Tibial artery (tissue), 4 donors: ENCODE measurements around the gene PTPRN2.

Experiments used
- DNase-seq, 2 donors: peaks; one replicate each; pipeline ENCODE4 v3.0.0-alpha.2; 2019
- H3K27ac ChIP-seq, 2 donors: fragments of 200-600 bp; sonication (generic) in 1 of 2; 1 replicate in 1 of 2; 2 replicates in 1 of 2; pipeline ENCODE4 v1.5.1; 2018 to 2019; ENCODE audit warnings: mild to moderate bottlenecking in 1 of 2
- H3K27me3 ChIP-seq, 2 donors: fragments of 200-600 bp; sonication (generic) in 1 of 2; one replicate each; pipeline versions ENCODE4 v1.5.1 to v1.6.0; 2016 to 2019
- H3K36me3 ChIP-seq, 3 donors: fragments of 200-600 bp; sonication (generic) in 2 of 3; one replicate each; pipeline ENCODE4 v1.5.1; 2016 to 2019; ENCODE audit warnings: mild to moderate bottlenecking in 2 of 3
- H3K4me1 ChIP-seq, 4 donors: fragments of 200-600 bp; sonication (generic) in 2 of 4; 1 replicate in 3 of 4; 2 replicates in 1 of 4; pipeline ENCODE4 v1.5.1; 2016 to 2019
- H3K4me3 ChIP-seq, 2 donors: fragments of 200-600 bp; sonication (generic) in 1 of 2; 1 replicate in 1 of 2; 2 replicates in 1 of 2; pipeline ENCODE4 v1.5.1; 2018 to 2019; ENCODE audit warnings: mild to moderate bottlenecking in 2 of 2
- H3K9me3 ChIP-seq, 3 donors: fragments of 200-600 bp; sonication (generic) in 1 of 3; one replicate each; pipeline ENCODE4 v1.5.1; 2016 to 2019
- intact Hi-C: fragments of 100-400 bp; cut with DNase I; formaldehyde crosslinking; loops from one replicate; pipeline ENCODE4 v1.15.0; 2023; ENCODE audit warnings: low total_unique reads
- TF ChIP-seq, protein P1 (sequence below), 2 experiments: fragments of 200-600 bp in 1 of 2; fragments of 450-650 bp in 1 of 2; IDR thresholded peaks; one replicate each; pipeline ENCODE4 v1.5.1; 2017 to 2019; ENCODE audit warnings: antibody characterized with exemption in 2 of 2, mild to moderate bottlenecking in 1 of 2, moderate library complexity in 1 of 2

The PTPRN2 gene

DNA sequence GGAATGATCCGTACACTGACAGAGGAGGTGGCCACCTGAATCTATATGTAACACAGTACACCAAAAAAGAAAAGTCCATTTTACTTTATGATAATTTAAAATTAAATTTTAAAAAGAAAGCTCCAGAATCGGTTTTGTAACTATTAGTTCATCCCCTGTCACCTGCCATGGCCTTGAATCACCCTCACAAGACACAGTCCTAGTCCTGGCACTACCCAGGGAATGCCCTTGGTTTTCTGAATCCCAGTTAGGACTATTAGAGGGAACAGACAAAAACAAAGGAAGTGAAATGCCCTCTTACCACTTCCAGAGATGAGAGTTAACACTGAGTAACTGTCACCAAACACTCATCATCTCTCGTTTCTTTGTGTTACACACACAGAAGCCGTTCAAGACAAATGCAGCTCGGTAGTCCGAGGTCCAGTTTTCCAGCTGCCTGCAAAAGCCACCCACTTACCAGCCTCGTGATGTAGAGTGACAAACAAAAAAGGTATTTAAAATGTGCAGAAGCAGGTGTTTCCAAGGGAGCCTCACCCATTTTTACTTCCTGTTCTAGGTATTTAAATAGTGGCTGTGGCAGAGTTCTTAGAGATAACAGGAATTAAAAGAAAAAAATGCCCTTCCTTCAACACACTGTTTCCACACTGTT, 6.1 kb downstream of the PTPRN2 start:
- peaks cover 0 to 45% of the 10 kb centered on the region in 2 donors for H3K27me3 ChIP-seq
- H3K4me3 ChIP-seq, result no peak overlapping the region
- TF ChIP-seq, protein P1, sequence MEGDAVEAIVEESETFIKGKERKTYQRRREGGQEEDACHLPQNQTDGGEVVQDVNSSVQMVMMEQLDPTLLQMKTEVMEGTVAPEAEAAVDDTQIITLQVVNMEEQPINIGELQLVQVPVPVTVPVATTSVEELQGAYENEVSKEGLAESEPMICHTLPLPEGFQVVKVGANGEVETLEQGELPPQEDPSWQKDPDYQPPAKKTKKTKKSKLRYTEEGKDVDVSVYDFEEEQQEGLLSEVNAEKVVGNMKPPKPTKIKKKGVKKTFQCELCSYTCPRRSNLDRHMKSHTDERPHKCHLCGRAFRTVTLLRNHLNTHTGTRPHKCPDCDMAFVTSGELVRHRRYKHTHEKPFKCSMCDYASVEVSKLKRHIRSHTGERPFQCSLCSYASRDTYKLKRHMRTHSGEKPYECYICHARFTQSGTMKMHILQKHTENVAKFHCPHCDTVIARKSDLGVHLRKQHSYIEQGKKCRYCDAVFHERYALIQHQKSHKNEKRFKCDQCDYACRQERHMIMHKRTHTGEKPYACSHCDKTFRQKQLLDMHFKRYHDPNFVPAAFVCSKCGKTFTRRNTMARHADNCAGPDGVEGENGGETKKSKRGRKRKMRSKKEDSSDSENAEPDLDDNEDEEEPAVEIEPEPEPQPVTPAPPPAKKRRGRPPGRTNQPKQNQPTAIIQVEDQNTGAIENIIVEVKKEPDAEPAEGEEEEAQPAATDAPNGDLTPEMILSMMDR (IDR thresholded peaks at IDR 0.05), result no peak
- peaks cover 0 to 18% (median 13%) of the 10 kb centered on the region in 3 donors for H3K9me3 ChIP-seq
- no peak overlapping the region for H3K27ac ChIP-seq
- peaks cover 2 to 12% (median 12%) of the 10 kb centered on the region in 4 donors for H3K4me1 ChIP-seq
- DNase-seq, result no peak
- H3K36me3 ChIP-seq, result no peaks in the 10 kb centered on the region
- intact Hi-C loops, result no loop called here

DNA sequence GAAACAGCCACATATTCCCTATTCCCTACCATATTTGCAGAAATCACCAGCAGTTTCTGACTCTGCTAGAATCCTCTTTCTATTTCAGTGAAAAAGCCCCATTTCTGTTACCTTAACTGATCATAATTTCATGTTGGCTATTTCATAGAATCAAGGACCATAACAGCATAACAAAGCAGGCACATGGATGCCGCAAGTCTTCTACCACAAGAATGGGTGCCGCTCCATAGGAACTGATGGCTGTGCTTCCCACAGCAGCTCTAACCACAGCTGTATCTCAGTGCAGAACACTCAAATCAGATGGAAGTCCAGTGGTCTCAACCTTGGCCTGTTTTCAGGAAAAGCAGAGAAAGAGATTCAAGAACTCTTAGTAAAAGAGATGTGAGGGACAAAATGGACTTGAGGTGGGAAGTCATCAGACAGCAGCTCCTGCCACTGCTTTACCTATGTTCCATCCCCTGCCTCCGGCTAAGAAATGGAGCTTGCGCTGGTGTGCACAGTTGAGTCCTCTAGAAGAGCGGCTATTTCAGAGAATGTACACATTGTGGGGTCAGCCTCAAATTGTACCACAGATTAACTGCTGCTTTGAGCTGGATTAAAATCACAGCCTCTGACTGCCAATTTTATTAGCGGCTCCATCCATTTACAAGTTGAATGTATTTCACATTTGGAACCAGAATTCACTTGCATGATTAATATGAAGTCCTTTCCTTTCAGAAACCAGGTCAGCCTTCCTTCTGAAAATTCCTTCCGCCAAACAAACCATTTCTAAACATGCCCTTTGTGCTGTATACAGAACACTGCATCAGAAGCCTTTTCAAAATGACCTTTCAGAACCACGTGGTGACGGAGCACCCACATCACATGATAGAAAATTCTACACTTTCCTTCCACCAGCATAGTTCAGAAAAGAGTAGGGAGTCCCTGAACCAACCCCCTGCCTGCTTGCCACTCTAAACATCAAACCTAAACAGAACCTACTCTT, 7.7 kb downstream of the PTPRN2 start:
- intact Hi-C loops, result no loop called here

DNA sequence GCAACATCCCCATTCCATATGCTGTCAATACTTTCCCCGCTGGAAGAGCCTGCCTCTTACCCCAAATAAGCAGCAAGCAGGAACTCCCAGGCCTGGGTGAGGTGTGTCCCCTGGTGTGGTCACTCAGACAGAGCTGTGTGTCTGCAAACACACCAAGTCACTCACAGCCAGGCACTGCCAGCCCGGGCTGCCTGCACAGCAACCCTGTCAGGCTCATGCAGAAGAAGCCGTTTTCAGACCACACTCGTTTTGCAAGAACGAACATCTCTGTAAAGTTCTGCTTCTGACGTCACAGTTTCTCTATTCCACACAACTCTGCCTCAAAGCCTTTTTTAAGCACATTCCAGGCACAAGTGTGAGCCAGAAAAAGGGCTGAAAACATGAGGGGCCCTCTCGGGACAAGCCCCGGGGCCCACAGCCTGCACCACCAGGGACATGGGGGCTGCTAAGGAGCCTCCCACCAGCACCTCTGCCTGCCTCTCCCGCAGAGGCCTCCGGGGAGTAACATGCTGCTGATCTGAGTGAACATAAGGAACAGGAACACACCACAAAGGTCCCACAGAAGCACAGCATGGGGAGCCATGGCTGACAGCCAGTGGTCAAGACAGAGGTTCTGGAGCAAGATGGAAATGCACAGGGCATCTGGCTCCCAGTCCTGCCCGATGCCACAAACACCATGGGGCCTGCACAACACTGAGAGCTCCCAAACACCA, 11.4 kb downstream of the PTPRN2 start:
- Histone ChIP-seq H3K36me3 (no peaks in the 10 kb centered on the region), H3K27ac (no peak overlapping the region), H3K9me3 (peaks cover 0 to 18% (median 13%) of the 10 kb centered on the region in 3 donors), H3K4me3 (no peak overlapping the region), H3K4me1 (no peaks in the 10 kb centered on the region), H3K27me3 (peaks cover 0 to 6% of the 10 kb centered on the region in 2 donors)
- TF ChIP-seq, protein P1 (IDR thresholded peaks at IDR 0.05), result no peak
- DNase-seq, result no peak
- intact Hi-C loops, result no loop called here

More for the DNA sequence above, 7.7 kb downstream of the PTPRN2 start:
- no peaks in the 10 kb centered on the region for H3K36me3 ChIP-seq
- no peaks in the 10 kb centered on the region for H3K4me1 ChIP-seq
- no peak for DNase-seq
- peaks cover 0 to 28% of the 10 kb centered on the region in 2 donors for H3K27me3 ChIP-seq
- TF ChIP-seq, protein P1 (IDR thresholded peaks at IDR 0.05), result no peak
- peaks cover 0 to 18% (median 13%) of the 10 kb centered on the region in 3 donors for H3K9me3 ChIP-seq
- no peak overlapping the region for H3K27ac ChIP-seq
- H3K4me3 ChIP-seq, result no peak overlapping the region

DNA sequence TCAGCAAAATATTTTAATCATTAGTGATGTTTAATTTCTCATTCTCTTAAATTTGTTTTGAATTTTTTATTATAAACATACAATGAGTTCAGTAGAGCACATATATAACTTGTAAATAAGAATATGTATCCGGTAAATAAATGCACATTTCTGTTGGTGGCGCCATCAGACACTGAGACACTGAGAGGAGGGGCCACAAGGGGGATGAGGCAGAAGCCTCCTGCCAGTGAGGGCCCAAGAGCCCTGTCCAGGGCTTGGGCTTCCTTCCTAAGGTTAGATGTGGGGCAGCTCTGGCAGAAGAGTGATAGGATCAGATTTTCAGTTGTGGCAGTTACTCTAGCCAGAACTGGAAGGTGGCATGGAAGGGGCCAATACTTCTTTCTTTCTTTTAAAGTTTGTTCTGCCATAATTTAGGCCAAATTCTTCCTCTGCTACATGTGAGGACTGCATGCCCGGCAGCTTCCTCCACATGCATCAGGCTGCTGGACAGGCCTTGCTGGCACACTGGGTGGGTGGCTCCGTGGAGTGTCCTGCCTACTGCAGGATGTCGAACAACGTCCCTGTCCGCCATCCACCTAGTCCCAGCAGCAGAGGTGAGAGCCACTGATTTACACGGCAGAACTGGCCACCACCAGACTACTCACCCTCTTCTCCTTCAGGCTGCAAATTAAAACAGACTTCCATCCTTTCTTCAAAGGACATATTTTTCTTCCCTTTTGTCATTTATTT, 13.2 kb downstream of the PTPRN2 start:
- H3K9me3 ChIP-seq, result peaks cover 0 to 9% (median 6%) of the 10 kb centered on the region in 3 donors
- no peaks in the 10 kb centered on the region for H3K36me3 ChIP-seq
- DNase-seq, result no peak
- H3K4me3 ChIP-seq, result no peak overlapping the region
- intact Hi-C loops, result no loop called here
- H3K4me1 ChIP-seq, result no peaks in the 10 kb centered on the region
- no peak overlapping the region for H3K27ac ChIP-seq
- peaks cover 0 to 17% of the 10 kb centered on the region in 2 donors for H3K27me3 ChIP-seq
- TF ChIP-seq, protein P1 (IDR thresholded peaks at IDR 0.05), result no peak

DNA sequence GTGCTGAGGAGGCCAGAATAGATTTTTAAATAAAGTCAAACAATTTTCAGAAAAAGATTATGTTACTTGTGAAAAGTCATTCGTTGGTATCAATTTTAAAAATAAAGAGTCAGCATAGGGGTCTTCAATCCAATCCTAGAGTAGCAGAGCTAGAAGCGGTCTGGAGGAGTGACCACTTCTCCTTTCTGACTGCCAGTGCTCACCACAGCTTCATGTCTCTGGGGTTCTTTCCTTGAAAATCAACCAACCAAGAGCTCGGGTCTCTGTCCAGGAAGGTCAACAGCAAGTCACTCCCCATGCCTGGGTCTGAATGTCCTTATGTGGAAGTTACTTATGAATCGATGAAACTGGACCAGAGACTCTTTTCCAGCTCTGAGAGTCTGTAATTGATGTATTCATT, 14.3 kb downstream of the PTPRN2 start:
- Histone ChIP-seq H3K4me3 (no peak overlapping the region), H3K9me3 (no peaks in the 10 kb centered on the region), H3K27me3 (peaks cover 0 to 23% of the 10 kb centered on the region in 2 donors), H3K27ac (no peak overlapping the region), H3K36me3 (no peaks in the 10 kb centered on the region), H3K4me1 (no peaks in the 10 kb centered on the region)
- no peak for DNase-seq
- TF ChIP-seq, protein P1 (IDR thresholded peaks at IDR 0.05), result no peak
- intact Hi-C loops, result no loop called here
